HG03521 (cell line): Measurements from ENCODE around the gene TDP1.

ENCODE experiments used
- ATAC-seq: cut with Tn5 transposase; IDR thresholded peaks from one replicate; pipeline ENCODE4 v1.9.1; 2021; ENCODE audit warnings: mild to moderate bottlenecking, moderate library complexity; ENCODE audit not compliant: unreplicated experiment

TDP1 gene

GRCh38 chr14:89941830-89942377 is 13.8 kb upstream of the TDP1 start:
- no peak for ATAC-seq

- ATAC-seq: no peak
Measured at GRCh38 chr14:89947344-89947743, 8.4 kb upstream of the TDP1 start.

DNA sequence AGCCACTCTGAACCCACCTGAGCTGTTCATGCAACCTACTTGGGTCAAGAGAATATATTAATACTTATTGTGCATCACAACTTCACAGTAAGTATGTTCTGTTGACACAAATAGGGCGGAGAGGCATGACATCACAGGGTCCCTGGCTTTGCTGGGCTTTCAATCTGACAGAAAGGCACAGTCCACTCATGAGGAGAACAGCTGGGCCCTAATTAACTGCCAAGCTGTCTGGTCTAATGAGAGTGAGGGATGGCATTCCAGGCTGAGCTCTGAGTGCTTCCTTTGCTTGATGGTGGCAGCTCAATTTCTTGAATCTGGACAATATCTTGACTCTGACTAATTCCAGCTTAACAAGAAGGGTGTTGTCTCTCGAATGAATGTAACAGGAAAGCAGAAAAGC is 3.2 kb upstream of the TDP1 start:
- no peak for ATAC-seq

DNA sequence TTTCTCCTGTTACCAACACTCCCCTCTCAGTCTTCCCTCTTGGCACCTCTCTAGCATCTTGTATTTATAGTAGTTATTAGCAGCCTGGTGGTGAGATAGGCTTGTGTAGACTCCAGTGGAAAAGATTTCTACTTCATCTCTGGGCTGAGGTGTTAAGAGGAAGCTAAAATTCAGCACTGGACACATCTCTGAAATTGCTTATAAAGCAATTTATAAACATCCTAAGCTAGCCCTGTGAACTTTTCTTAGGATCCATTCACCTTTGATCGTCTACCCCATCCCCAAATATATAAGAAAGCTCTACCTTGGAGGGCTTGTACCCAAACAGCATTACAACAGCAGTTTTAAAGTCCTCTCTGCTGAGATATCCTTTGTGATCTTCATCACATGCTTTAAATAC is 2.1 kb upstream of the TDP1 start:
- ATAC-seq: no peak

DNA sequence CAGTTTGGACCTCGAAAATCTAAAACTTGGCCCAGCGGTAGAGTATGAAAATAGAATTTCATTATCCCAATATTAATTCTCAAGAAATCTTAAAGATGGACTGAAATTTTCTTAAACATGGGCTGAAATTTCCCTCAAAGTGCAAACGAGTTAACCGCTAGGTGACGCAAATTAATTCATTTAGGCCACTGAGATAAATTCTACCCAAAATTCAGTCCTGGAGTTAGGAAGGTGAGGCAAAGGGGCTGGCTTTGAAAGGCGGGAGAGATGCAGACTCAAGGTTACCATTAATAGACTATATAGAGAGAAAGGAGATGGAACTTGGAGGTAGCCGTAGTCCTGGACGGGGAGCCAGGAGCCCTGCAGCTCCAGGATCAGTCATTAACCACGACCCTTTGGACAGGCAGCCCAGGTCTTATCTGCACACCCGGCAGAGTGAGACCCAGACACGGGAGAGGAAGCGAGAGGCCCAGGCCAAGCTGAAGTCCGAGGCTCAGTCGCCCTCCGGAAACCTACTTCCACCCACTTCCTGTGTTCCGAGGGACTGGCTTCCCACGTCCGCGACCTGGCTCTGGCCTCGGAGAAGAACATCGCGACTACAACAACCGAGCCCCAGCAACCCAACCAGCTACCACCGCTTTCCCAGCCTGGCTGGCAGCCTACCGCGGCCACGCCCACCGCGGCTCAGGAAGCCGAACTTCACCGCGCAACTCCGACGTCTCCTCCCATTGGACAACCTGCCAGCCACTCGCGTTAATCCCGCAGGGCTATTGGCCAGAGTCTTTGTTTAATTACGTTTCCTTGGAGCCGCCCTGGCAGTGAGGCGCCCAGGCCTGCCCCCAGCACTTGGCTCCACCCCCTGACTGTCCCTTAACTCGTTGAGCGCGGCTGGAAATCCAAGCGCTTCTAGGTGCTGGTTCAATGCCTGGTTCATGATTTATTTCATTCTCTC is 1.4 kb upstream of the TDP1 start, which contains the start of gene EFCAB11:
TSS of gene EFCAB11 (minus strand) at position 661 of the 952 bp plus-strand sequence. CDS start at position 591, 70 bp downstream.
- peak; percentile 79 for ATAC-seq

DNA sequence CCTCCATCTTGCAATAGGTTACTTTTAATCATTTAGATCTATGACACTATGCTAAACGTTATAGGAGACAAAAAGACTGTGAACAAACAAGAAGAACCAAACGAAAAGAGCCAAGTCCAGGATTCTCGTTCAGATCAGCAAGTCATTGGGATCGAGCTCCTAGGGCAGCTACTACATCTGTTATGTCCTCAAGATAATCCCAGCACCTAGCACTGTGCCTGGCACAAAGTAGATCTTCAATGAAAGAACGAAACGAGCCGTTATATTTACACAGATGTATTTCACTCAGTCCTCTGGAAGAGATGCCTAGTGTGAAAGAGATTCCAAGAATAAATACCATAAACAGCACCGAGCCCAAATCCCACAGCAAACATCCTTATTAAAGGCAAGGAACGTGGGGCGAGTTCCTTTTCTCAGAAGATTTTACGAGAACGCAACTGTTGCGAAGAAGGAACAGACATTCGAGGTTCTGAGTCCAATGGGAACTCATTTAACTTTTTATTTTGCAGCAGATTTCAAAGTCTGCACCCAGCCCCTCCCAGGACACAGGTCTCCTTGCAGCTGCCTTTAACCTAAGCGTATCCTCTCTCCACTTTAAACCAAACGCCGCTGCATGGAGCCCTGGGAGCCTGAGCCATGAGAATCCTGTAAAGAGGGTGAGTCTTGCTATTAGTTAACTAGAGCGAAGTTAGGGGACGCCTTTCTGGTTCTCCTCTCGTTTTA is 544 bp upstream of the TDP1 start:
- peak; percentile 11 for ATAC-seq

DNA sequence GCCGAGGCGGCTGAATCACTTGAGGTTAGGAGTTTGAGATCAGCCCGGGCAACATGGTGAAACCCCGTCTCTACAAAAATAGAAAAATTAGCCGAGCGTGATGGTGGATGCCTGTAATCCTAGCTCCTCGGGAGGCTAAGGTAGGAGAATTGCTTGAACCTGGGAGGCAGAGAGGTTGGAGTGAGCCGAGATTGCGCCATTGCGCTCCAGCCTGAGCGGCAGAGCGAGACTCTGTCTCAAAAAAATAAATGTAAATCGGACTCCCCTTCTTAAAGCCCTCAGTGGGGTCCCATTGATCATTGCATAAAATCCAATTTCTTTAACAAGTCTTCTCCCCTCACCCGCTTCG is 908 bp downstream of the TDP1 start:
- no peak for ATAC-seq

- no peak for ATAC-seq
Measured at GRCh38 chr14:89957376-89957775, 1.6 kb downstream of the TDP1 start.

- ATAC-seq: no peak
Measured at GRCh38 chr14:89957791-89958190, 2.1 kb downstream of the TDP1 start.

- no peak for ATAC-seq
Measured at GRCh38 chr14:89958966-89959365, 3.2 kb downstream of the TDP1 start.

- no peak for ATAC-seq
Measured at GRCh38 chr14:89959853-89960445, 4.2 kb downstream of the TDP1 start.

GRCh38 chr14:89960914-89961313 is 5.2 kb downstream of the TDP1 start:
- ATAC-seq: no peak

- ATAC-seq: no peak
Measured at GRCh38 chr14:89963288-89963978, 7.7 kb downstream of the TDP1 start.

DNA sequence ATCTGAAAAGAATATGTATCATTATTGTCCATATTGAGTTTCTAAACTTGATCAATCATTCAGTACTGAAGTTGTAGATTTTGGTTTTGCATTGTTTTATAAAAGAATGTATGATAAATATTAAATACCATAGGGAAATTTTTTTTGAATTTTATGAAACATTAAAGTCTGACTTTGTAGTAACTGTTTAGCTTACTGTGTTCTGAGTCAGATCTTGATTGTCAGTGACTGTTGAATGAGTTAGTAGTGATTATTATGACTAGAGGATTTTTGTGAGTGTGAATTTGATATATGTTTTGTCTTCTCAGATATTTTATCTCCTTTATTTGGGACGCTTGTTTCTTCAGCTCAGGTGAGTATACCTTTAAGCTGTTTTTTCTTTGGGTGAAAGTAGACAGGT is 10.1 kb downstream of the TDP1 start:
- no peak for ATAC-seq

- ATAC-seq: no peak
Measured at GRCh38 chr14:89973234-89973823, 17.6 kb downstream of the TDP1 start.

DNA sequence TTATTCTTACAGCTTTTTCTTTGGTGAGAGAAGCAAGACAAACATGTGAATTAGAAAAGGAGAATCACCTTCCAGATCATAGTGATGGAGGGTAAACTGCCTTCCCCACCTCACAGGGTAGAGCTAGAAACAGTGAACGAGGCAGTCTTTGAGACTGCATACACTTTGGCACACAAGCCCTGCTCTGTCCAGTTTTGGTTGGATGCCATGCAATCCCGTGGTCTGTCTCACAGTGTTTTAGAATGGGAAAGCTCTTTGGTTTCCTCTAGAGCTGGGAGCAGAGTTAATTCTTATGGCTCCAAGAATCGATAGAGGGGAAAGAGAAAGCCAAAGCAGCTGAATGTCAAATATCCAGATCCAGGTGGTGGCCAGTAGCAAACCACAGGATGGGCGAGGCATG is 21.9 kb downstream of the TDP1 start:
- no peak for ATAC-seq

DNA sequence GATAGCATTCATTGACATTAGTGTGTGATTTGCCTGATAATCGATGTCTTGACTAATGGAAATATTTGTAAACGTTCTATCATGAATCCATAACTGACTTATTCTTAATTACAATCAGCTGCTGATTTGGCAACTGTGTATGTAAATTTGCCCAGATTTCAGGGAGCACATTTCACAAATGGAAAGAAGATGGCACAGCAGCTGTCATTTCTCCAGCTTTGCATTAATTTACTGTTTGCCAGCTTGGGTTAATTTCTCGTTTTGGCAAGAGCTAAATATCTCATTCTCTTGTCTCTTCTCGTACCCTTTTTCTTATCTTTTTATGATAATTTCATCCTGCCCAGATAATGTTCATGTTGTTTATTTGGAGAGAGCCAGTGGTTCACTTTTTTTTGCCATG is 22.9 kb downstream of the TDP1 start:
- no peak for ATAC-seq

GRCh38 chr14:89983375-89983774 is 27.6 kb downstream of the TDP1 start:
- no peak for ATAC-seq

DNA sequence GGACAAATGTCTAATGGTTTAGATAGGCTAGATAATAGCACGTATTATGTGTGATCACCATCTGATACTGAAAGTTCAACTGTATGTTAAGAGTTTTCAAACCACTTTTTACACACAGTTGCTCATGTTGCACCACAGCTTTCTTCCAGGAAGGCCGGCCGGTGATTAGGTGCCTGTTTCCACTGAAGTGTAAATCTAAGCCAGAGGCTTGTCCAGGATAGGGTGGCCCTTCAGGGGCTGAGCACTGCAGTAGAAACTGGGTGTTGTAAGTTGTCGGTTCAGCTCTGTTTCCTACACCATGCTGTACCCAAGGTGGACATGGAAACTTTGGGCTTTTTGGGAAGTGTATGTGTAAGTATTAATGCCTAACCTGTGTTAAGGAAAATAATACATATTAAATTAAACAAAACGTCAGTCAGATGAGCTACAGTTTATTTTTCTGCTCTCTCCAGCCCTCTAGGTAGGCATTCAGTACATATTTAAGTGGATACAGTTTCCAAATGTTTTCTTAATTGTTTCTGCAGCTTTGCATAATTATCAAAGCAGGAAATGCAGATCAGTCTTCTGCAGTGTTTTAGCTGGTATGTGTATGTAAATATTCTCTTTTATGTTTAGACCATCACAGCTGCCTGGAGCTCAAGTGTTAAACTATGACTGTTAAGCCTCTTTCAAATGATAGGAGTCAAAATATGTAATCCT is 30.9 kb downstream of the TDP1 start:
- ATAC-seq: no peak

GRCh38 chr14:89987161-89987475 is 31.4 kb downstream of the TDP1 start:
- ATAC-seq: no peak
